ENCODE measurements around the gene SLC26A1.
"Not testable (repeated sequence)": the region's sequence is repeated elsewhere in the genome, so short reads cannot be mapped to it uniquely, and the experiment has no call there.

SLC26A1 gene

DNA sequence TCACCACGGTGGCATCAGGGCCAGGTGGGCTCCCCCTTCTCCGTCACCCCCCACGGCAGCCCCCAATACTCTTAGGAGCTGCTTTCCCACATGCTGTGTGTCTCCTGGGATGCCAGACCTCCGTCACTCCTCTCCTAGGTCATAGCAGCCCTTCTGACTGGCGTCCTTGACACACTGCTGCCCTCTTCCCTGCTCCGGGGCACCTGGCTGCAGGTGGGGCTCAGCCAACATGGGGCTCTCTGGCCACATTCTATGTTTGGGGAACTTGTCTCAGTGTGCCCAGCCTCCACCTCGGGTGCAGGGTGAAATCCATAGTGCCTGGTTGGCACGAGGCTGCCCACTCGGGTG, 47.1 kb downstream of the SLC26A1 start:
- no peak overlapping the region for H3K4me3 ChIP-seq (ENCODE audit: low read depth, low read length)
- DNase-seq (ENCODE audit: low read depth) = no peak
- TF ChIP-seq, protein P1, sequence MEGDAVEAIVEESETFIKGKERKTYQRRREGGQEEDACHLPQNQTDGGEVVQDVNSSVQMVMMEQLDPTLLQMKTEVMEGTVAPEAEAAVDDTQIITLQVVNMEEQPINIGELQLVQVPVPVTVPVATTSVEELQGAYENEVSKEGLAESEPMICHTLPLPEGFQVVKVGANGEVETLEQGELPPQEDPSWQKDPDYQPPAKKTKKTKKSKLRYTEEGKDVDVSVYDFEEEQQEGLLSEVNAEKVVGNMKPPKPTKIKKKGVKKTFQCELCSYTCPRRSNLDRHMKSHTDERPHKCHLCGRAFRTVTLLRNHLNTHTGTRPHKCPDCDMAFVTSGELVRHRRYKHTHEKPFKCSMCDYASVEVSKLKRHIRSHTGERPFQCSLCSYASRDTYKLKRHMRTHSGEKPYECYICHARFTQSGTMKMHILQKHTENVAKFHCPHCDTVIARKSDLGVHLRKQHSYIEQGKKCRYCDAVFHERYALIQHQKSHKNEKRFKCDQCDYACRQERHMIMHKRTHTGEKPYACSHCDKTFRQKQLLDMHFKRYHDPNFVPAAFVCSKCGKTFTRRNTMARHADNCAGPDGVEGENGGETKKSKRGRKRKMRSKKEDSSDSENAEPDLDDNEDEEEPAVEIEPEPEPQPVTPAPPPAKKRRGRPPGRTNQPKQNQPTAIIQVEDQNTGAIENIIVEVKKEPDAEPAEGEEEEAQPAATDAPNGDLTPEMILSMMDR (IDR thresholded peaks at IDR 0.05; ENCODE audit: insufficient read depth, low read depth, low read length, missing control alignments) = no peak

DNA sequence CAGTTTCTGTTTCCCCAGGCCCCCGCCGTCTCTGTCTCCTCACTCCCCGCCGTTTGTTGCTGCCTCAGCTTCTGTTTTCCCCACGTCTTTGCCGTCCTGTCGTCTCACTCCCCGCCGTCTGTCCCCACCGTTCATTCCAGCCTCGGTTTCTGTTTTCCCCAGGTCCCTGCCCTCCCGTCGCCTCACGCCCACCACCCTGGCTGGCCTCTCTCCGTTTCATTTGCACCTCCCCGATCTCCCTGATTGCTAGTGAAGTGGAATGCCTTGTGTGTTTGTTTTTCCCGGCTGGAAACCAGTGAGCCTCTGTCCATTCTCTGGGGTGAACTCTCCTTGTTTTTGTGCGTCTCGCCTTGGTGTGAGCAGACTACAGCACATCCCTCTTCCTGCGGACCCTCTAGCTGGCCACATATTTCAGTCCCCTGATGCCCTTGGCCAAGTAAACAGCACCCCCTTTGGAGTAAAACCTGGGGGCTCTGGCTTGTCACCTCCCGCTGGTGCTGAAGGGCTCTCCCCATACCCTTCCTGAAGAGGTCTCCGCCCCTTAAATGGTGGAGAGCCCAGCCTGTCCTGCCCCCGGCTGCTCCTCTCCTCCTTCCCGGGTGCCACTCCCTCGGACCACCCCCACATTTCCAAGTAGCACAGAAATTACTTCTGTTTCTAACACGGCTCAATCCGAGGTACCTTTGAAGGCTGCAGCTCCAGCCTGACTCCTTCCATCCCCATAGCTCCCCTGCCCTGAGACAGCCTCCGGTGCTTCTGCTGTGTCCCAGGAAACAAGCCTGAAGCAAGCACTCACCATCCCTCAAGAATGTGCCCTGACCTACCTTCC, 47.7 kb downstream of the SLC26A1 start:
- DNase-seq (ENCODE audit: low read depth) = no peak
- H3K4me3 ChIP-seq (ENCODE audit: low read depth, low read length) = no peak overlapping the region
- TF ChIP-seq, protein P1 (IDR thresholded peaks at IDR 0.05; ENCODE audit: insufficient read depth, low read depth, low read length, missing control alignments) = no peak

DNA sequence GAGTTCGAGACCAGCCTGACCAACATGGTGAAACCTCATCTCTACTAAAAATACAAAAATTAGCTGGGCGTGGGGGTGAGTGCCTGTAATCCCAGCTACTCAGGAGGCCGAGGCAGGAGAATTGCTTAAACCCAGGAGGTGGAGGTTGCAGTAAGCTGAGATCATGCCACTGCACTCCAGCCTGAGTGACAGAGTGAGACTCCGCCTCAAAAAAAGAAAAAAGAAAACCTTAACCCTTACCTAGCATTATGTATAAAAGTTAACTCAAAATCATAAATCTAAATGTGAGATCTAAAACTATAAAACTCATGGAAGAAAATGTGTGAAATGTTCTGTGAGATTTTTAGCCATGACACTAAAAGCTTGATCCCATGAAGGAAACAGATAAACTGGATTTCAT, 53.7 kb downstream of the SLC26A1 start:
- DNase-seq (ENCODE audit: low read depth) = not testable (repeated sequence)

More for the DNA sequence above, 53.7 kb downstream of the SLC26A1 start:
- not testable (repeated sequence) for H3K4me3 ChIP-seq (ENCODE audit: low read depth, low read length)
